ENCODE results near the gene NUMBL. TPM values are rescaled to one million over a fixed set of nuclear protein-coding genes. Genes with fewer than 3 reads are reported as not detected.
A peak's percentile ranks its signal among the peaks of the same experiment; 100 is the strongest.
"Not testable (repeated sequence)": the region's sequence is repeated elsewhere in the genome, so short reads cannot be mapped to it uniquely, and the experiment has no call there.

Gene NUMBL
- polyA plus RNA-seq, 2 of the 4 experiments (the other 2 are of a cell fraction), result 21.1 to 28.7 TPM

GRCh38 chr19:40730065-40730464, 39.6 kb upstream of the NUMBL start:
- H3K4me1 ChIP-seq; H3K27ac ChIP-seq; H3K4me3 ChIP-seq; H3K4me2 ChIP-seq; ATAC-seq; FAIRE-seq; H3K9me3 ChIP-seq; DNase-seq (ENCODE audit: low read depth in 1 of 2, low spot score in 1 of 2): not testable (repeated sequence)
- ChIA-PET POLR2A (interaction anchor here (0.8 to 1.4 kb wide), 2 partner anchors 13 to 40 kb away, joined by 4 read pairs; partner anchors contain the start of genes COQ8B, ITPKC and NUMBL), CTCF (interaction anchor here (0.7 to 17.9 kb wide), 8 partner anchors 9 to 77 kb away, joined by 3 to 199 read pairs (median 6); partner anchors contain the start of genes ACTMAP and SNRPA)
- TF ChIP-seq ZNF302 (CRISPR knock-in tag; IDR thresholded peaks at IDR 0.05), result 0 out of 2 replicates have a peak, but pooled peaks have one; percentile 15
- WGBS (ENCODE audit: missing lambda C conversion rate), result 95% methylated on average over 5 of the region's 5 CpGs

- Histone ChIP-seq H3K9me3 (0 out of 3 replicates have a peak, but pooled peaks cover 3% of the 10 kb centered on the region), H3K4me3 (no peak overlapping the region), H3K4me2 (no peak overlapping the region), H3K27ac (no peak overlapping the region), H3K4me1 (peaks cover 11% of the 10 kb centered on the region; the same call in 2 of the 3 replicates)
- ATAC-seq, result no peak
- WGBS (ENCODE audit: missing lambda C conversion rate), result 93% methylated on average over 4 of the region's 4 CpGs
- FAIRE-seq, result peak; percentile 74
- CTCF ChIA-PET, result interaction anchor here (1.0 to 17.9 kb wide), 3 partner anchors 17 to 53 kb away, joined by 3 to 199 read pairs (median 3); partner anchors contain the start of genes ACTMAP and SNRPA
- TF ChIP-seq KDM1A (IDR thresholded peaks at IDR 0.05; ENCODE audit: low read depth), result no peak
- 0 out of 4 replicates have a peak, but pooled peaks of 1 of the 2 experiments have one; percentile 20 for TF ChIP-seq CEBPB (IDR thresholded peaks at IDR 0.05)
- DNase-seq (ENCODE audit: low read depth in 1 of 2, low spot score in 1 of 2), result no peak
- POLR2A ChIA-PET, result interaction anchor here (0.8 kb wide), 1 partner anchor 300 kb away, joined by 3 read pairs; the partner anchor contains the start of gene SERTAD1
These were observed 35.8 kb upstream of the NUMBL start for GRCh38 chr19:40726279-40726678.

GRCh38 chr19:40724855-40725254, 34.4 kb upstream of the NUMBL start:
- TF ChIP-seq REST (IDR thresholded peaks at IDR 0.05) (no peak), KDM1A (IDR thresholded peaks at IDR 0.05; ENCODE audit: low read depth) (no peak), BHLHE40 (IDR thresholded peaks at IDR 0.05; ENCODE audit: low read depth, low read length) (no peak), NPAS2 (CRISPR knock-in tag; IDR thresholded peaks at IDR 0.05; ENCODE audit: borderline replicate concordance) (no peak), FOXS1 (CRISPR knock-in tag; IDR thresholded peaks at IDR 0.05) (no peak), NFE2L2 (conservative IDR thresholded peaks at IDR 0.05; ENCODE audit: low read length) (no peak), MAFK (IDR thresholded peaks at IDR 0.05; ENCODE audit: partially characterized antibody) (no peak), RARB (CRISPR knock-in tag; IDR thresholded peaks at IDR 0.05) (no peak), EHMT2 (IDR thresholded peaks at IDR 0.05; ENCODE audit: low read depth) (no peak), KDM5A (IDR thresholded peaks at IDR 0.05) (no peak), CTCF (IDR thresholded peaks at IDR 0.05) (no peak), SREBF2 (IDR thresholded peaks at IDR 0.05) (no peak)
- WGBS (ENCODE audit: missing lambda C conversion rate), result 92% methylated on average over 3 of the region's 3 CpGs
- DNase-seq (ENCODE audit: low read depth in 1 of 2, low spot score in 1 of 2), result no peak
- ChIA-PET CTCF (interaction anchor here (0.8 to 17.9 kb wide), 7 partner anchors 9 to 90 kb away, joined by 3 to 199 read pairs (median 3); partner anchors contain the start of genes ACTMAP and SNRPA), POLR2A (no interaction called here)
- peak in 1 of 2 experiments; percentile 20; a peak in 1 of 6 replicates for ATAC-seq
- Histone ChIP-seq H3K4me3 (no peak overlapping the region), H3K27ac (no peak overlapping the region), H3K4me1 (peaks cover 16% of the 10 kb centered on the region), H3K4me2 (no peak overlapping the region), H3K9me3 (0 out of 3 replicates have a peak, but pooled peaks cover 3% of the 10 kb centered on the region)
- FAIRE-seq, result no peak

All from A549 (cell line).